ENCODE measurements around the gene METTL13. TPM values are rescaled to one million over a fixed set of nuclear protein-coding genes. Genes with fewer than 3 reads are reported as not detected.

Gene METTL13
- total and polyA plus RNA-seq, 9 of the 15 experiments (the other 6 are each of a cell fraction or from before 2014, with no cell fraction given) = 18.9 to 78.9 (median 54.9) TPM

- 100% methylated on average over 2 of the region's 2 CpGs for WGBS (ENCODE audit: insufficient coverage, low coverage, missing lambda C conversion rate)
- POLR2A ChIA-PET = interaction anchor here (0.9 kb wide), 1 partner anchor 37 kb away, joined by 3 read pairs; no protein-coding TSS in a partner anchor
- DNase-seq (ENCODE audit: extremely low read depth in 1 of 4, low spot score in 3 of 4) = no peak
Measured at GRCh38 chr1:171736196-171736595, 45.3 kb upstream of the METTL13 start.

More at GRCh38 chr1:171736196-171736595, 45.3 kb upstream of the METTL13 start:
- in situ Hi-C loops (cut with MboI) (no loop called here), intact Hi-C loops (cut with micrococcal nuclease) (no loop called here)
- CTCF ChIA-PET (ENCODE audit: low intra/inter-chr PET ratio) = no interaction called here
- H3K4me2 ChIP-seq (ENCODE audit: insufficient read depth, low read length) = no peak overlapping the region
- FAIRE-seq (no peak), ATAC-seq (no peak)
- no peaks in the 10 kb centered on the region for H3K9me1 ChIP-seq (ENCODE audit: control insufficient read depth, insufficient read depth, low read length)
- no peaks in the 10 kb centered on the region for H3K27me3 ChIP-seq (ENCODE audit: control insufficient read depth in 2 of 2, insufficient read depth in 2 of 2, low read length in 2 of 2)
- no peak overlapping the region for H3K27ac ChIP-seq (ENCODE audit: extremely low read depth, low read depth, low read length)
- H2AFZ ChIP-seq (ENCODE audit: low read depth, low read length) = no peak overlapping the region
- TF ChIP-seq SMAD2 (IDR thresholded peaks at IDR 0.05; ENCODE audit: low read depth, low read length) (no peak), CTCFL (IDR thresholded peaks at IDR 0.05; ENCODE audit: borderline replicate concordance, insufficient read depth, low read depth, low read length, poor library complexity, severe bottlenecking) (no peak), HIVEP1 (CRISPR knock-in tag; IDR thresholded peaks at IDR 0.05) (no peak), ZNF12 (CRISPR knock-in tag; IDR thresholded peaks at IDR 0.05) (no peak), ZNF77 (CRISPR knock-in tag; IDR thresholded peaks at IDR 0.05) (no peak), HDAC1 (IDR thresholded peaks at IDR 0.05) (no peak), STAT5A (IDR thresholded peaks at IDR 0.05; ENCODE audit: borderline replicate concordance, low read length) (no peak)
- peaks cover 0 to 15% of the 10 kb centered on the region in 2 experiments; a peak in 3 of 5 replicates for H3K4me1 ChIP-seq (replicated peaks in 1 of 2; ENCODE audit: control insufficient read depth in 2 of 2, insufficient read depth in 2 of 2, low read length in 2 of 2)
- H3K4me3 ChIP-seq = no peak overlapping the region
- BruUV-seq (replicated peaks) = no TSS peak
- H3K9ac ChIP-seq (ENCODE audit: insufficient read depth in 1 of 2, low read depth in 2 of 2, low read length in 2 of 2) = no peak overlapping the region
- H3K36me3 ChIP-seq (ENCODE audit: control insufficient read depth, insufficient read depth, low read length) = peaks cover 36% of the 10 kb centered on the region; the same call in 1 of the 3 replicates
- H3K9me3 ChIP-seq (replicated peaks; ENCODE audit: control insufficient read depth, insufficient read depth, low read depth, low read length) = no peaks in the 10 kb centered on the region
- peaks cover 24% of the 10 kb centered on the region for H3K79me2 ChIP-seq (ENCODE audit: control insufficient read depth, insufficient read depth, low read length)
- H4K20me1 ChIP-seq (replicated peaks; ENCODE audit: control insufficient read depth, insufficient read depth, low read length) = no peaks in the 10 kb centered on the region
